ENCODE measurements around the gene TMCC2.
A peak's percentile ranks its signal among the peaks of the same experiment; 100 is the strongest.
"Not testable (repeated sequence)": the region's sequence is repeated elsewhere in the genome, so short reads cannot be mapped to it uniquely, and the experiment has no call there.

TMCC2 gene

DNA sequence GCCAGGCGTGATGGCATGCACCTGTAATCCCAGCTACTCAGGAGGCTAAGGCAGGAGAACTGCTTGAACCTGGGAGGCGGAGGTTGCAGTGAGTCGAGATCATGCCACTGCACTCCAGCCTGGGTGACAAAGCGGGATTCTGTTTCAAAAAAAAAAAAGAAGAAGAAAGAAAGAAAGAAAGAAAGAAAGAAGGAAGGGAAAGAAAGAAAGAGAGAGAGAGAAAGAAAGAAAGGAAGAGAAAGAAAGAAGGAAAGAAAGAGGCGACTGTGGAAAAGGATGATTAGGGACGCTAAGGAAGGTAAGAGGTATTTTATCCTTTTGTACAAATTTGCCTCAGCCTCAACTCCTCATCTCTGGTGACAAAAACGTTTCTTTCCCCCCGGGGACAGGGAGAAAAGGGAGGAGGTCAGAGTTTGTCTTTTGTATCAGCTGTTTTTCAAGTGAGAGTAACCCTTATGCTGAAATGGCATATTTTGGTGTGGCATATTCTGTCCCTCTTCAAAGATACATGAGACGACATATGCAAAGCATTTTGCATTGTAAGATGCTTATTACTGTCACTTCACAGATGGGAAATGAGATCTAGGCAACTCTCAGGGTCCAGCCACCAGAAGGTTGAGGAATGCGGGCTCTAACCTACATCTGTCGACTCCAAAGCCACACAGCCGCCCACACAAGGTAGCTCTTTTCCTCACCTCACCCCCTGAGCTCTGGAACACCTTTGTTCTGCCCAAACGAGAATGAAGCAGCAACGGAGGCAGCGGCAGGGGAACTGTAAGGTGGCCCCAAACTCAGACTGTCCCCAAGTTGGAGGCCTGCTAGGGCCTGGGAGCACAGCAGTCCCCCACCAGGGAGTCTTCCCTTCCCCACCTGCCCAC is 55.8 kb downstream of the TMCC2 start:
- no peak for DNase-seq (ENCODE audit: low spot score)

GRCh38 chr1:205284420-205285144 is 56.8 kb downstream of the TMCC2 start:
- peak; percentile 99 for DNase-seq (ENCODE audit: low spot score)

- DNase-seq (ENCODE audit: low spot score), result no peak
Observed at GRCh38 chr1:205285381-205286101, 57.8 kb downstream of the TMCC2 start.

DNA sequence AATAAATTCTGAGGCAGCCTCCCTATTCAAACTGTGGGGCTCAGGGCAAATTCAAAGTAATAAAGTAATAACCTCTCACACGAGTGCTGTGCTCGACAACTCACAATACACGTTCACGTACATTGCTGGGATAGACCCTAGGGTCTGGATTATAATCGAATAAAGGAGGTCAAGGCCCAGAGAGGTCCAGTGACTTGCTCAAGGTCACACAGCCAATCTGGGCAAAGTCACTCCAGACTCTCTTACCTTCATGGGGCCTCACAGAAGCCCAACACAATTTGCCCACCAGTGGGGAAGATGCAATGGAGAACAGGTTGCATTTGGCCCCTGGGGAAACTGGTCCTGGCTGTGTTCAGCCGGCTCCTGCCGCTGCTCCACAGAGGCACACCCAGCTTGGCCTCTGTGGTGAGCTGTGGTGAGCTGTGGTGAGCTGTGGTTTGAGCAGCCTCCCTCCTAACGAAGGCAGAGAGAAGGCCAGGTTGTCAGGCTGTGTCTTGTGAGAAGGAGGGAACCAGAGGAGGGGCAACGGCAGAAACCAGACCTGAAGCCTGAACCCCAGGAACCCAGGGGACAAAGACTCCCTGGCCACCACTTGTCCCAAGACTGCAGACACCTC is 58.7 kb downstream of the TMCC2 start:
- DNase-seq (ENCODE audit: low spot score), result no peak

- DNase-seq (ENCODE audit: low spot score), result no peak
Observed at GRCh38 chr1:205287076-205287475, 59.3 kb downstream of the TMCC2 start.

DNA sequence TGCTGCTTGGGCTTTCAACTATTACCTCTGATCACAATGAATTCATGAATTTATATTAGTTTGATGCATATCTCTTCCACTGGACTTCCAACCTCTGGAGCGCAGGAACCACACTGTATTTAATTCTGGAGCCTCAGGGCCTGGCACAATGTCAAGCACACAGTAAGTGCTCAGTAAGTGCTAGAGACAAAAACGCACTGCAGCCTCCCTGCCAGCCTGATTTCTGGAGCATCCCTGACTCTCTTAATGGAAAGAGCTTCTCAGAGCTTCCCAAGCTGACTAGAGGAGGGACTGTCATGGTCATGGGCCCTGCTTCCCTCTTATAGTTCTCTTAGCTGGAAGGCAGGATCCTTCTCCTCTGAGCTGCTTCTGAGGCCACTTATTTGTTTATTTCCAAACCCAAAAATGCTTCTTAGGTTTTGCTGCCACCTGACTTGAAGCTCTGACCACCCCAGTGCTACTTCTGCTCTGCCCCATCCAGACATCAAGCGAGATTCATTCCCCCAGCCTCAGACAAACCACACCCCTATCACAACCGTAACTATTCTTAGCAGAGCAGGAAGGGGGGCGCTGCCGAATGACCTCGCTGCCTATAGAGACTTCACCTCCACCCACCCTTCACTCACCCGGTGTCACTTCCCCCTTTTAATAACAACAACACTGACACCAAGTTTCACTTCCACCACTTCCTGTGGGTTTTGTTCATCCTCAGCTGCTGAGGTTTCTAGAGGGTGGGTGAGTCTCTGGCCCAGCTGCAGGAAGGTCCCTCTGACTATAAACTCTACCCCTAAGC is 60.2 kb downstream of the TMCC2 start:
- peak; percentile 57 for DNase-seq (ENCODE audit: low spot score)

- no peak for DNase-seq (ENCODE audit: low spot score)
Observed at GRCh38 chr1:205291596-205291995, 63.9 kb downstream of the TMCC2 start.

DNA sequence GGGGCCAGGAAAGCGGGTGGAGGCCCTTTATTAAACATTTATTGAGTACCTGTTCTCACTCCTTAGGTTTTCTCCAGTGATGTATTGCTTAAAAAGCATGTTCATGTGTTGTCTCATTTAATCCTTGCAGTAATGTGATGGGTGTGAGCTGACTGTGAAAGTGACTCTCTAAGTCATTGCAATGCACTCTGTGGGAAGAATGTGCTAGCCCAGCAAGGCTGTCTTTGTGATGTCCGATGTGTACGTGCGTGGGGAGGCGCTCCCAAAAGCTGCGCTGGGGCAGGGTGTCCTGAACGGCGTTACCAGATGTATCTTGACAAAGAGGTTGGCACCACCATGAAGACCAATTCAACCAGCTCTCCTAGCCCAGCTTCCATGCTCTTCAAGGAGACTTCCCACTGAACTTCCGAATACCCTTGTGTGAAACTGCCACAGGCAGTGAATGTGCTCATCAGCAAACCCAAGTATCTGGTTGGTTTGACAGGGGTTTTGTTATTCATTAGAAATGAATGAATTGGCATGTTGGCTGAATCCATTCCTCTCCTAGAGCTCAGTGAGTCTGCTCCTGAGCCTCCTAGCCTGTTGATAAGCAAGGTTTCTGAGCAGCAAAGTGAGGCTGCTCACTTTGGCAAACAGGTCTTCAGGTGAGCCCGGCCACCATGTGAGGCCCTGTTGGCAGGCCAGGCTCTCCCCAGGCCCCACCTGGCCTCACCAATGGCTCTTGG is 65.8 kb downstream of the TMCC2 start:
- no peak for DNase-seq (ENCODE audit: low spot score)

- DNase-seq (ENCODE audit: low spot score), result peak; percentile 94
Observed at GRCh38 chr1:205294175-205294917, 66.6 kb downstream of the TMCC2 start.

- DNase-seq (ENCODE audit: low spot score), result no peak
Observed at GRCh38 chr1:205294934-205295333, 67.2 kb downstream of the TMCC2 start.

- no peak for DNase-seq (ENCODE audit: low spot score)
Observed at GRCh38 chr1:205296154-205296553, 68.4 kb downstream of the TMCC2 start.

GRCh38 chr1:205297546-205298177 is 69.9 kb downstream of the TMCC2 start:
- not testable (repeated sequence) for DNase-seq (ENCODE audit: low spot score)

DNA sequence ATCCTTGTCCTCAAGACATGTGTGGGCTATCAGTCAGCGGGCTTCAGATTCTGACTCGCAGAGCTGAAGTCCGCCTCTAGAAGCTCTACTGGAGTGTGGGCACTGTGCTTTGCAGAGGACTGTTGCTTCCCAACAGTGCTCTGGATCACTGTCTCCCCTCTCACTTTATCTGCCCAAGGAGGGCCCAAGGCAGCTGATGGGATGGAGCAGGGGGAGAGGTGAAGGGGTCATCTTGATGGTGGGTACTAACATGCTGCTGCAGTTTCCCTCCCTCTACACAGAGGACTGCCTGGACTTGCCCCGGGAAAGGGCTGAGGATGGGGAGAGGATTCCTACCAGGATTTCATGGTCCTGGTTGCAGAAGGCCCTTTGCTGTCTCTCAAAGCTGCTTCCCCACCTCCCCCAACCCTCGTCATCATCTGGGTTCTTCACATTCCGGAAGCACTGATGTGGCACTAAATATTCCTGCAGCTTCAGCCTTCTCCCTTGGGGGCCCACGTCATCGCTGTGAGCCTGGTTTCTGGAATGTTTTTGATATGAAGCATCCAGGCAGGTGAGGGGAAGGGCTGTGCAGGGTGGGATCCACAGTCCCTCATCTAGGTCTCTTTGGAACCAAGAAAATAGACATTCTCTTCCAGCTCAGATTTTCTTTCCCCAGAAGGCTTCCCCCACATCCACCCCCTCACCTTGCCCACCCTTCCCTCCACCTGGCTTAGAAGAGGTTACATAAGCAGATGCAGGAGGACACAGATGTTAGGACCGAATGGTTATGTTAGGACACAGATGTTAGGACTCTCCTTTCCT is 70.6 kb downstream of the TMCC2 start:
- peak; percentile 94 for DNase-seq (ENCODE audit: low spot score)

- no peak for DNase-seq (ENCODE audit: low spot score)
Observed at GRCh38 chr1:205300149-205300548, 72.4 kb downstream of the TMCC2 start.

GRCh38 chr1:205301205-205301821 is 73.6 kb downstream of the TMCC2 start:
- no peak for DNase-seq (ENCODE audit: low spot score)

DNA sequence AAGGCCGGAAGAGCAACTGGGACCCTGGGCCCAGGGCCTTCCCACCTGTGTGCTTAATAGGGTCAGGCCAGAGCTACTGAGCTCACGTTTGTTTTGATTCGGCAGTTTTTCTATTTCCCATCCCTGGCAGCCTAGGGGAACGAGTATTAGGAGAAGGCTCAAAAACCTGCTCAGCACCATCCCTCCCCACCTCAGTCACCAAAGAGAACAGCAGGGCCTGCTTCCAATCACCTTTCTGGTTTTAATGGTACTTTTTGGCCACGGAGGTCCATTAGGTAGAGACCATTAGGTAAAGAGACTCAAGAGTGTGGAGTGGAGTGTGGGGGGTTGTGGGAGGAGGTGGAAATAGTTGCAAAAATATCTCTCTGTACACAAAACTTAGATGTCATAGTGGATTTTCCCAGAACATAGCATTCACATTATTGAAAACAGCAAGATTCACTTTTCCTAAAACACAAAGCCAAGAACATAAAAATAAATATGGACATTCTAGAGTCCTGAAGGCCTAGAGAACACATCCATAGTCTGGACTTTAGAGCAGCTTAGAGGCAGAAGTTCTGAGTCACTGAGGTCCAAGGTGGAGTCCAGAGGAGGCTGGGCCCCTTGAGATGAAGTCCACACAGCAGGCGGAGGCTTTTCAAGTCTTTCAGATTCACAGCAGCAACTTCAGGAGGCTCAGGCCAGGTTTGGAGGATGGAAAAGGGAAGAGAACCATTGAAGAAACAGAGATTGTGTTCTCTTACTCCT is 74.3 kb downstream of the TMCC2 start:
- DNase-seq (ENCODE audit: low spot score), result no peak

- DNase-seq (ENCODE audit: low spot score), result no peak
Observed at GRCh38 chr1:205303247-205303888, 75.6 kb downstream of the TMCC2 start.
